Adipose tissue (tissue), 3 donors: ENCODE data around the gene ZBTB7C. TPM values are rescaled to one million over a fixed set of nuclear protein-coding genes. Genes with fewer than 3 reads are reported as not detected.

ENCODE experiments used
- H3K27ac ChIP-seq: one replicate; pipeline ENCODE4 v1.5.1; 2013; ENCODE audit warnings: low read depth, low read length
- WGBS, 3 donors: extraction: QIAGEN DNeasy Blood & Tissue Kit; methylation state at CpG; one replicate each; pipeline ENCODE4 v1.1.7; 2013; 5-methylcytosine and 5-hydroxymethylcytosine counted together
- polyA plus RNA-seq, 3 donors: library from polyadenylated mRNA; stranded (reverse); fragments of 200-250 nt; gene quantifications; one replicate each; pipeline ENCODE4 v1.2.3, GENCODE V29; 2013
- donor health status: healthy with polysubstance abuse.
- donor health status: Bipolar disorder and iron deficiency.
- donor health status: healthy.

Gene ZBTB7C
- polyA plus RNA-seq, 3 donors = 0.53 to 5.6 (median 4.8) TPM

GRCh38 chr18:48361801-48362200, 47.4 kb downstream of the ZBTB7C start:
- H3K27ac ChIP-seq = no peak overlapping the region
- 87 to 96% (median 88%) methylated on average over 4 of the region's 4 CpGs for WGBS, 3 donors

- WGBS, 3 donors = 85 to 87% (median 86%) methylated on average over 9 of the region's 9 CpGs
- H3K27ac ChIP-seq = no peak overlapping the region
Observed at GRCh38 chr18:48360376-48361021, 48.7 kb downstream of the ZBTB7C start.

GRCh38 chr18:48359626-48360025, 49.6 kb downstream of the ZBTB7C start:
- H3K27ac ChIP-seq = no peak overlapping the region
- WGBS, 3 donors = 67 to 87% (median 86%) methylated on average over 3 of the region's 3 CpGs

- no peak overlapping the region for H3K27ac ChIP-seq
- 79 to 95% (median 81%) methylated on average over 3 of the region's 3 CpGs for WGBS, 3 donors
Observed at GRCh38 chr18:48358868-48359267, 50.3 kb downstream of the ZBTB7C start.

- H3K27ac ChIP-seq = no peak overlapping the region
- WGBS, 3 donors = 30 to 67% (median 61%) methylated on average over 11 of the region's 11 CpGs
Observed at GRCh38 chr18:48356909-48357631, 52.1 kb downstream of the ZBTB7C start.

GRCh38 chr18:48356151-48356745, 52.9 kb downstream of the ZBTB7C start:
- 83 to 96% (median 95%) methylated on average over 7 of the region's 7 CpGs for WGBS, 3 donors
- H3K27ac ChIP-seq = no peak overlapping the region

GRCh38 chr18:48355276-48356115, 53.7 kb downstream of the ZBTB7C start:
- 69 to 92% (median 78%) methylated on average over 15 of the region's 15 CpGs for WGBS, 3 donors
- no peak overlapping the region for H3K27ac ChIP-seq

GRCh38 chr18:48354746-48355260, 54.4 kb downstream of the ZBTB7C start:
- H3K27ac ChIP-seq = no peak overlapping the region
- 74 to 85% (median 82%) methylated on average over 4 of the region's 4 CpGs for WGBS, 3 donors

- 88 to 97% (median 88%) methylated on average over 4 of the region's 4 CpGs for WGBS, 3 donors
- no peak overlapping the region for H3K27ac ChIP-seq
Observed at GRCh38 chr18:48352051-48352755, 57.0 kb downstream of the ZBTB7C start.

GRCh38 chr18:48351216-48352050, 57.8 kb downstream of the ZBTB7C start:
- H3K27ac ChIP-seq = no peak overlapping the region
- 67 to 74% (median 68%) methylated on average over 12 of the region's 12 CpGs for WGBS, 3 donors

GRCh38 chr18:48348739-48349138, 60.4 kb downstream of the ZBTB7C start:
- no peak overlapping the region for H3K27ac ChIP-seq
- WGBS, 3 donors = 30 to 74% (median 56%) methylated on average over 2 of the region's 2 CpGs

- WGBS, 3 donors = 87 to 95% (median 95%) methylated on average over 3 of the region's 3 CpGs
- no peak overlapping the region for H3K27ac ChIP-seq
Observed at GRCh38 chr18:48347756-48348326, 61.3 kb downstream of the ZBTB7C start.

- WGBS, 3 donors = 68 to 92% (median 90%) methylated on average over 2 of the region's 2 CpGs
- H3K27ac ChIP-seq = no peak overlapping the region
Observed at GRCh38 chr18:48345596-48345995, 63.6 kb downstream of the ZBTB7C start.

GRCh38 chr18:48342581-48342980, 66.6 kb downstream of the ZBTB7C start:
- WGBS, 3 donors = 57 to 76% (median 72%) methylated on average over 6 of the region's 6 CpGs
- H3K27ac ChIP-seq = no peak overlapping the region

GRCh38 chr18:48342125-48342524, 67.1 kb downstream of the ZBTB7C start:
- WGBS, 3 donors = 18 to 67% (median 56%) methylated on average over 6 of the region's 6 CpGs
- no peak overlapping the region for H3K27ac ChIP-seq

GRCh38 chr18:48340560-48340959, 68.6 kb downstream of the ZBTB7C start:
- 68 to 75% (median 74%) methylated on average over 8 of the region's 8 CpGs for WGBS, 3 donors
- H3K27ac ChIP-seq = no peak overlapping the region

- no peak overlapping the region for H3K27ac ChIP-seq
- 44 to 74% (median 66%) methylated on average over 4 of the region's 4 CpGs for WGBS, 3 donors
Observed at GRCh38 chr18:48339692-48340091, 69.5 kb downstream of the ZBTB7C start.
